ENCODE measurements around the gene TRAFD1.

DNA sequence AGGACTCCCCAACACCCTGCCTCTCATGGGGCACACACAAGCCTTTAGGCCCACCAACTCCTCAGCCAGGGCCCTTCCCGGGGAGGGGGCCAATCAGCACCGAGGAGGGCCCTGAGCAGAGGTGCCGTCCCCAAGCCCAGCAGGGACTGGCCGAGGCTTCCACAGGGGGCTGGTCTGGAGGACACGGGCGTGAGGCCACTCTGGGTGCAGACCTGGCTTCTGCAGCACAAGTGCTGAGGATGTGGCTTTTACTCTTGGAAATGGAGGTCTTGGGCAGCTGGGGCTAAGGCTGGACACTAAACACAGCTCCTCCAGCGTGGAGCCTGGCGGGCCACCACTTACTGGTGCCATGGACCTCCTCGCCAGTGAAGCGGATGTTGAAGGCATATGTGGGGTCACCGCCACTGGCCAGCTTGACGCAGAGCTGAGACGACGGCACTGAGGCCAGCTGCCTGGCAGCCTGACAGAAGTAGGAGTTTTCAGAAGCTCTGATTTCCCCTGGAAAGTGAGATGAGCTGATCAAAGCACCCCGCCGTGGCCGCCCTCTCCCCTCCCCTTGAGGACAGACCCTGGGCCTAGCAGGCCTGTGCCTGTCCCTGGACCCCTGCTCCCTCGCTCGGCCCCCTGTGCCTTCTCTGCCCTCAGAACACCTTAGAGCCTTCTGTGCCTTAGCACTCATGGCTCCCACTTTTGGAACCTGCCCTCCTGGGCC is 44.0 kb downstream of the TRAFD1 start:
- TF ChIP-seq CTCF (IDR thresholded peaks at IDR 0.05) = no peak
- no peak for TF ChIP-seq EZH2 (IDR thresholded peaks at IDR 0.05)
